HT1080 (cell line): ENCODE data around the gene IARS1. TPM values are rescaled to one million over a fixed set of nuclear protein-coding genes. Genes with fewer than 3 reads are reported as not detected.

ENCODE experiments used
- DNase-seq: peaks from one replicate; pipeline ENCODE4 v3.0.0-alpha.2; 2015; ENCODE audit warnings: low read depth
- total RNA-seq: library from RNA; depleted of rRNA; stranded (reverse); fragments of >200 nt; shearing (Covaris generic); gene quantifications from 2 replicates; pipeline ENCODE4 v1.2.3, GENCODE V29; 2014

The IARS1 gene
- total RNA-seq, 1 experiment from 2014 or later = 275 TPM

DNA sequence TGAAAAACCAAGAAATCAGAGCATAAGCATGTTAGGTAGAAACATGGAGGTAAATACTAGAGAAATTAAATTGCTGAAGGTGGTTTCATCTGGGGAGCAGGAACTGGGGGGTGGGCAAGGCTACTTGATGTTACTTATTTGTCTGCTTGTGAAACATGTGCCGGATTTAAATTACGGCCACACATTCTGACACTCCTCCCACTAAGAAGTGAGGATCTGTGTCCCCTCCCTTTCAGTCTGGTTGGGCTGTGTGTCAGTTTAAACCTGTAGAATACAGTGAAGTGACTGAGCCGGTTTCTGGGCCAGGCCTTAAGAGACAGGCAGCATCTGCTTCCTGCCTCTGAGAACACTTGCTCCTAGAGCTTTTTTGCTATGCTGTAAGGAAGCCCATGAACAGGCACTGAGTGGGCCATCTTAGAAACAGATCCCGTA lies 2.3 kb upstream of the IARS1 start:
- DNase-seq = no peak

DNA sequence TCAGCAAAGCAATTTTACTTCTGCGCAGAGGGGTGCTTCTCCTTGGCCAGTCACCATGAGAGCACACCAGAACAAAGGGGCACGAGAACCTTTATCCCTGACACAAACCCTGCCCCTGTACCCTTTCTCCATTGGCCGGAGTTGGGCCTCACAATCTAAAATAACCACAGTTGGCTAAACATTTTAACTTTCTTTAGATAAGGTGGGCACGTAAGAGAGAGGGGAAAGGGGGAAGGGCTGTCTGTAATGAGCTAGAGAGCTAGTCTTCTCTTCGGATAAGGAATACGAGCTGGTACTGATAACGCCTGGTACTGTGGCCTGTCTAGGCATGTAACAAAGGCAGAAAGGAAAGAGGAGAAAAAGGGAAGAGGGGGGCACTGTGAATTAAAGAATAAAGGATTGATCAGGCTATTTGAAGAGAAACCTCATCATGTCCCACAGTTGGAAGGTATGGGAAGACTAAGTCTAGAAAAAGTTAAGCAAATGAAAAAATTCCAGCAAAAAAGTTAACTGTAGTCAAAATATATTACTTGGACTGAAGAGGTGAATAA lies 1.8 kb upstream of the IARS1 start:
- DNase-seq = no peak

GRCh38 chr9:92294297-92294676 lies 790 bp upstream of the IARS1 start:
- DNase-seq = no peak

DNA sequence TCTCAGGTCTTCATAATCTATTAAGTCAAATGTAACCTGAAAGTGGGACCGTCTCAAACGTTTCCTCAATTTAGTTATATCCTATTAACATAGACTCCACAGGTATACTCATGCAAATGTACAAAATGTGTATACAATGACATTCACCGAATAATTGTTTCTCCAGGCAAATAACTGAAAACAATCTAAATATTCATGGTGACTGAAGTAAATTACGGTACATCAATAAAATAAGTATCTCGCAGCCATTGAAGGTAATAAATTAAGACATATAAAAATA lies 482 bp downstream of the IARS1 start:
- no peak for DNase-seq

- DNase-seq = no peak
Measured at GRCh38 chr9:92292338-92293074, 991 bp downstream of the IARS1 start.

GRCh38 chr9:92291577-92291976 lies 1.9 kb downstream of the IARS1 start:
- no peak for DNase-seq

GRCh38 chr9:92290785-92291429 lies 2.6 kb downstream of the IARS1 start:
- no peak for DNase-seq

- no peak for DNase-seq
Measured at GRCh38 chr9:92289708-92290390, 3.6 kb downstream of the IARS1 start.

- no peak for DNase-seq
Measured at GRCh38 chr9:92279302-92279701, 14.2 kb downstream of the IARS1 start.

DNA sequence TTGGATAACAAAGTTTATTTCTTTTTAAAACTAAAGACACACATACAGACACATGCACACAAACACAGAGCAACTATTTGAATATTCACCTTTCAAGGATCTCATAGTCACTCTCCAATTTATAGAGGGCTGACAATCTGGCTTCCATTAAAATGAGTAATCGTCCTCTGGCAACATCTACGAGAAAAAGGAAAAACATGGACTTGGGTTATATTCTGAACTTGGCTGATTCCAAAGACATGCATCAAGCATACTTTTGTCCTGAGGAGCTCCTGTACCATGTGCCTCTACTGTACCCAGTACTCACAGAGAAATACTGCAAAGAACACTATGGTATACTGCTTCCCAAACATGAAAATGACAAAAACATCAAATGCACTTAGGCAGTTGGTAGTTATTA lies 15.4 kb downstream of the IARS1 start:
- DNase-seq = no peak

GRCh38 chr9:92276331-92277032 lies 17.0 kb downstream of the IARS1 start:
- peak; percentile 69 for DNase-seq

GRCh38 chr9:92275541-92275940 lies 18.0 kb downstream of the IARS1 start:
- no peak for DNase-seq

GRCh38 chr9:92270511-92270910 lies 23.0 kb downstream of the IARS1 start:
- DNase-seq = no peak

DNA sequence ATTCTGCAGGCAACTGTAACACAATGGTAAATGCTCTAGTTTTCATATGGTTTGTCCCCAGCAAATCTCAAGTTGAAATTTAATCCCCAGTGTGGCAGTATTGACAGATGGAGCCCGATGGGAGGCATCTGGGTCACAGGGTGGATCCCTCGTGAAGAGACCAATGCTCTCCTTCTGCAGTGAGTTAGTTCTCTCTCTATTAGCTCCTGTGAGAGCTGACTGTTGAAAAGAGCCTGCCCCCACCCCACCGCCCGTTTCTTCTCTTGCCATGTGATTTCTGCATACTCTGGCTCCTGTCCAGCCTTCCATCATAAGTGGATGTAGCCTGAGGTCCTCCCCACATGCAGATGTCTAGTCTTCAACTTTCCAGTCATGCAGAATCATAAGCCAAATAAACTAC lies 27.0 kb downstream of the IARS1 start:
- no peak for DNase-seq

DNA sequence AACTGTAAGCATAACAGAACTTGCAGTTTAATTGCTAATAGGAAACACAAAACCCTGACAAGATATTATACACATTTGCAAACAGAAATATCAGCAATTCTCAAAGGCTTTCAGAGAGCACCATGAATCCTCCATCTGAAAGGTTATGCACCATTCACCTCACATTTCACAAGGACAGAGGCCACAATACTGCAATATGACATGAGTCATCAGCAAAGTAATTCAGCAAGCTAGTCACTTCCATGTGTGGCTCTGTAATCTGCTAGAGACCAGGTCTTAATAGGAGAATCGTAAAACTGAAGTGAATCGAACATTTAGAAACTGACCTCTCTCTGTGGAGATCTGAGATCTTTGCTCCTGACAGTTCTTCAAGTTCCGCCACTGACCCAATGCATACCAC lies 28.3 kb downstream of the IARS1 start:
- peak; percentile 51 for DNase-seq

GRCh38 chr9:92263131-92263530 lies 30.4 kb downstream of the IARS1 start:
- DNase-seq = no peak

DNA sequence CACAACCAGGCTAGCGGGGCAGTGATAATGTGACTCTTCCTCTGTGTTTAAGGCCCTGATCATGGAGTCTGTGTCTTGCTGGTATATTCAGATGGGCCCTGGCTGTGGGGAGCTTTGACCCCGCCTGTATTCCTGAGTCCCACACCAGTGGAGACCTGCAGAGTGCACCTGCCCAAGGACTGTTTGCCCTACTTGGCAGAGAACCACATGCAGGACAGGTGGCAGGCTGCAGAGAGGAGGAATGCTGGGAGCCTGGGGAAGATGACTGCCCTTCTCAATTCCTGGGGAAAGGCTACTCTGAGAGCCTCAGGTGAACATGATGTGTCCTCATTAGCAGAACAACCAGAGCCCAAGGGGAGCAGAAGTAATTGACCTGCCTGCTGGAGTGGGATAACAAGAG lies 36.2 kb downstream of the IARS1 start:
- no peak for DNase-seq

DNA sequence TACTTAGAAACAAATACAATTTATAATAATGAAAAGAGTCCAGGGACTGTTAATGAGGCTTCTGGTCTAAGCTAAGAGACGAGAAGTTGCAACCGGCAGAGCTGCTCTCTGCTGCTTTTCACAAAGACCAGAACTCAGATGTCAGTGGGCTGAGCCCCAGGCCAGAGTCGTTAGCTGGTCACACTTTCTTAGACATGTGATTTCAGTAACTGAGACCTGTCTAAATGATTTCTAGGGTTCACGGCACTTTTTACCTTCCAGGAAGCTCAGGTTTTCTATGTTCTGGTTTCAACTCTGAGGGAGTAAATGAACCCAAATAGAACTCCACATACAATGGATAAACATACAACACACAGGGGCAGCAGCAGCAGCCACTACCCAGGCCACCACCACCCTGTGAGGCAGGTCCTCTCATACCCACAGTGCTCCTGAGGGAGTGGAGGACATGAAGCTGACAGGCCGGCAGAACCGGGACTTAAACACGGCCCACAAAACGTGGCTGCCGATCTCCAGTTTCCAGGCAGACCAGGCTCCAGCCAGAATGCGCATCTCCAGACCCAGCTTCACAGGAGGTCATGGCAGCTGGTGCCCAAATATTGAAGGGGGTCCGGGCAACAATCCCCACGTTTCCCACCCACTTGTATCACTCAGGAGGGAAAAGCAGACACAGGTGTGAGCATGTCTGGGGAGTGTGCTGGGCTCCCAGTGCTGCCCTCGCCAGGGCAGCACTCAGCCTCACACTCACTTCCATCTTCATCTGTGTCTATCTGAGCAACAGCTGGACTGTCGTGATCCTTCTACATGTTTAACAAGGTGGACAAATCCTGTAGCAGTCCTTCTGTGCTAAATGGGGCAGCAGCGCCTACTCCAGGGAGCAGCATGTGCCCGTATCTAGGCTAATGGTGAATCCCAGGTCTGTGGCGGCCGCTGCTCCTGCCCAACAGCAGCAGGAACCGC lies 38.8 kb downstream of the IARS1 start:
- no peak for DNase-seq

DNA sequence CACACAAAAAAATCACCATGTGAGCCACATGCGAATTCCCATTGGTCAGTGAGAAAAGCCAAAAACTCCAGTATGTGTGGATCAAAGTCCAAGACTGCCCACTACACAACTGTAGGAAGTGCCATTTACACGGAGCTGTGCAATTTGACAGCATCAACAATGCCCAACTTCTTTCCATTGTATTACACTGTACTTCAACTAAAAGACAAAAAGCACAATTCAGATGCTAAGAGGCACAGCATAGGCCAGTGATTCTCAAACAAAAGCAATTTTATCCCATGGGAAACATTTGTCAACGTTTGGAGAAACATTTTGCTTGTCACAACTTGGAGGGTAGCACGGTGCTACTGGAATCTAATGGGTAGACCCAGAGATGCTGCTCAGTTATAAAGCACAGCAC lies 39.8 kb downstream of the IARS1 start:
- DNase-seq = no peak

GRCh38 chr9:92247981-92248380 lies 45.5 kb downstream of the IARS1 start:
- DNase-seq = no peak

GRCh38 chr9:92247296-92247695 lies 46.2 kb downstream of the IARS1 start:
- DNase-seq = no peak
